Activated CD8-positive, alpha-beta memory T cell treated with anti-CD3 and anti-CD28 coated beads, Interleukin-2, amount 50 U/mL, for 48 hours (primary cell): ENCODE measurements around the gene OLFM4.
"Not testable (repeated sequence)": the region's sequence is repeated elsewhere in the genome, so short reads cannot be mapped to it uniquely, and the experiment has no call there.

Source experiments
- DNase-seq: peaks from one replicate; pipeline ENCODE4 v3.0.0-alpha.2; 2020

The OLFM4 gene

DNA sequence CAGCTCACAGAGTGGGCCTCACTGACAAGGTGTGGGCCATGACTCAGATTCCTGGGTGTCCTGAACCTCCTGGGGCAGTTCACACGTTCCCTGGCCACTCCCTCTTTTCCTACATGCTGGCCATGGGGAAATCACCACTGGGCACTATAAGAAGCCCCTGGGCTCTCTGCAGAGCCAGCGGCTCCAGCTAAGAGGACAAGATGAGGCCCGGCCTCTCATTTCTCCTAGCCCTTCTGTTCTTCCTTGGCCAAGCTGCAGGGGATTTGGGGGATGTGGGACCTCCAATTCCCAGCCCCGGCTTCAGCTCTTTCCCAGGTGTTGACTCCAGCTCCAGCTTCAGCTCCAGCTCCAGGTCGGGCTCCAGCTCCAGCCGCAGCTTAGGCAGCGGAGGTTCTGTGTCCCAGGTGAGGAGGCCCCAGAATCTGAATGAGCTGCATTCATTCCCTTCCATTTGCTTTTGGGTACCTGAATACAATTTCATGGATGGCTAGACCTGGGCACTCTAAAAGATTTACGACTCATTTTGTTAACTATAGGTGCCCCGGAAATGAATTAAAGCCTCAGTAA, at the start of gene OLFM4:
TSS of gene OLFM4 (plus strand) at position 177 of the 567 bp plus-strand sequence. CDS start at position 201, 24 bp downstream.
- DNase-seq = no peak

DNA sequence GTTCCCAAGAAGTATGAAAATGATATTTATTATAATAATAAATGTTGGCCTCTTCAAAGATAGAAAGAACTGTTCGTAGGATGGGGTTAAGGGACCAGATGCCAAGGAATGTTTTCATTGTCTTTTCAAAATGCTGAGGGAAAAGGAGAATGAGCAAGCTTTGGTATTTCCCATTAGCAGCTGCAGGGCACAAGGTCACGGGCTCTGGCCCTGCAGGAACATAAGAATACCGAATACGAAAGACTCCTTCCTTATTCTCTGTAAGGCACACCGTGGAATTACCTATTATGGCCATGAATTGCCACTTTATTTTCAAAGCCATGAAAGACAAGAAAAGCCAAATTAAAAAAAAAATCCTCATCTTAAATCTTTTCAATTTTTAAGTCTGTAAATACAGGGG, 49.6 kb upstream of the OLFM4 start:
- no peak for DNase-seq

- DNase-seq = no peak
These were observed 47.9 kb upstream of the OLFM4 start for GRCh38 chr13:52980695-52981094.

- DNase-seq = no peak
These were observed 44.8 kb upstream of the OLFM4 start for GRCh38 chr13:52983836-52984235.

- no peak for DNase-seq
These were observed 43.7 kb upstream of the OLFM4 start for GRCh38 chr13:52984881-52985363.

- DNase-seq = no peak
These were observed 37.1 kb upstream of the OLFM4 start for GRCh38 chr13:52991344-52992020.

GRCh38 chr13:52992110-52992509, 36.5 kb upstream of the OLFM4 start:
- no peak for DNase-seq

DNA sequence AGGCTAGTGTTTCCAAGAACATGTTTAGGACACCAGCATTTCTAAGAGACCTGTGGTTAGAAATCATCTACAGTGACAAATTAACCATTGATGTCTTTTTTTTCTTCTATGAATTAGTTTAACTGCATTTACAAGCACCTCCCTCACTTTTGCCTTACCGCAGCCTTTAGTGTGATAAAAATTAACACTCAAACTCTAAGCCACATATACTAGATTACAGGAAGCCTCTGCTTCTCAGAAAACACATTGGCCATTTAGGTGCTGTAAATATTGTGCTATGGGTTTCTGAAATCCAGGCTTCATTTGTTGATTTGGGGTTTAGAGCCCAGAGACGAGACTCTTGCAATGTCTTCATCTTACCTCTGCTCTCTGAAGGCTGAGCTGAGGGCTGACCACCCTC, 34.6 kb upstream of the OLFM4 start:
- DNase-seq = no peak

GRCh38 chr13:52994865-52995264, 33.7 kb upstream of the OLFM4 start:
- no peak for DNase-seq

DNA sequence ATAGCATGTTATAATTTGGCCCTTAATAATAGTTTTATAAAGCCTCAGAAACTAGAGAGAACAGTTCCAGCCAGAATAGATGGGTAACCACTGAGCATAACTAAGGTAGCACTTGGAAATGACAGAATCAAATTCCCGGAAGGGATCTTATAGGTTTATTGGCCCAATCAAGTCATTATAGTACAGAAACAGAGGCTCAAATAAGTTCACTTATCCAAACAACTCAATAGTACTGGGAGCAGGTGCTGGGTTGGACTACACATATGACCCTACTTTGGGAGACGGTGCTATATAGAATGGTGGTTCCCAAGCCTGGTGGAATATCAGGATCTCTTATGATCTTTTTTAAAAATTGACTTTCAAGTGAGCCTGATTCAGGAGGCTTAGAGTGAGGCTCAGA, 32.7 kb upstream of the OLFM4 start:
- DNase-seq = no peak

DNA sequence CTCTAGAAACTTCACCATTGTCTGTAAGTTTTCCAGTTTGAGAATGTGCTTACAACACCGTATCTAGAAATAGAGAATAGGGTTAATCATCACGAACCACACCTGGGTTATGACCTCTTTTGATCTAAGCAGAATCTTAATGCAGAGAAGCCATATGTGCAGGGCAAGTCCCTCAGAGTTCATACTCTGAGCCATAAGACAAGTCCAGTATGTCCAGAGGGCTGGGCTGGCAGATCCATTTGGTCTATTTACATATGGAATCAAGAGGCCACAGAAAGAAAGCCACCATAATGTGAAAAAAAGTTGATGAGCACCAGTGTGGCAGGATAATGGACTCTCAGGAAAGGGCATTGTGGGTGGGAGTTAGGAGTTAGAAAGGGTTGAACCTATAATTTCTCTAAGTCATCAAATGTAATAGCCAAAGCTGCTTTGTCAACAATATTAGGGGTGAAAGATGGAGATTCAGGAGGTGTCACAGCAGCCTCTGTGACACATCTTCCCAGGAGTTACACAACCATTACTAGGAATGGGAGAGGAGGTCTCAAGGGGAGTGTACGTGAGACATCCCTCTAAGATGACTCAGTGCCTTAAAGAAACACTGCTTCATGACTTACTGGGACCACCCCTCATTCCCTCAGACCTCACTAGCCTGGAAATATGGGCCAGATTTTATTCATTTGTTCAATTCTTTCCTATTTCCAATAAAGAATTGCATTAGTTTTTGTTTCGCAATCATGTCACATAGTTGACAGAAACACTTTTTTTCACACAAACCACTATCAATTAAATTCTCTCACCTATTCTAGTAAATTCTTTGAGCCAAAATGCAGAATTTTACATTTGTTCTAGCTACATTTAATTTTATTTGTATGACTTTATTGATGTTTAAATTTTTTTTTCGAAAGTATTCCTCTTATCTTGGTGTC, 30.4 kb upstream of the OLFM4 start:
- no peak for DNase-seq

DNA sequence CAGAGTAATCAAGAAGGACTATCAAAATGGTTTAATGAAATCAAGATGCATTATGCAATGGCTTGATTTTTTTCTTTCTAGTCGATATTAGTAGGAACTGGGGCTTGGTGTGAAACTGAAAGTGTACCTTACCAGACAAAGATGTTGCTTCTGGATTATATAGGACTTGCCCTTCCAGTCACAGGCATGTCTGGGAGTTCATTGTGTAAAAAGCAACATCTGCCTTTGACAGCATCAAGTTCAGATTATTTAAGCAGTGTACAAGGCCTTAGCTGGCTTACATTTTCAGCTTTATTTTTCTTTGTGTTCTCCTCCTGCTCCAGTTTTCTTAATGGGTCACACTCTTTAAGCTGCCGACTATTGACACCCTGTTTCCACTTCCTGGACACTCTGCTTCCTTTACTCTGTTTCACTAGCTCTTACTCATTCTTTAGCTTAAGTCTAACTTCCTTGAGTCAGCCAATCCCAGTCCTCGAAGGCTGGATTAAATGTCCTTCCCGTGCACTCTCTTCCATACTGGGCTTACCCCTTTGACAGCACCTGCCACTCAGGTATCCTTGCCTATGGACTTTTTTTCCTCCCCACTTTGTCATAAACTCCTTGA, 29.4 kb upstream of the OLFM4 start:
- no peak for DNase-seq

- no peak for DNase-seq
These were observed 27.0 kb upstream of the OLFM4 start for GRCh38 chr13:53001444-53002225.

- no peak for DNase-seq
These were observed 24.0 kb upstream of the OLFM4 start for GRCh38 chr13:53004573-53004972.

GRCh38 chr13:53005626-53006025, 23.0 kb upstream of the OLFM4 start:
- no peak for DNase-seq

DNA sequence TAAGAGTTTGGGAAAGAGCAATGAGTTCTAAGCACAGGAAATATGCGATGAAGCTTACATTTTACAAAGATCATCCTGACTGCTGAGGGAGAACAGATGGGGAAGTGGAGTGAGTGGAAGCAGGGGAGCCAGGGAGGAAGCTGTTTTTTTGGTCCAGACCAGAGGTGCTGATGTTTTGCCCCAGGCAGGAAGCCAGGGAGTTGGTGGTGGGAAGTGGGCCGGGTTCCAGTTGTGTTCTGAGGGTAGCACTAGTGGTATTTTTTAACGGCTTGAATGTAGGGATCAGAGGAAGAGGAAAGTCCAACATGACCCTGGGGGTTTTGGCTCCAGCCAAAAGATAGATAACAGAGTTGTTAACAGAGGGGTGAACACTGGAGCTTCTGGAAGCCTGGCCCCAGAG, 20.7 kb upstream of the OLFM4 start:
- no peak for DNase-seq

DNA sequence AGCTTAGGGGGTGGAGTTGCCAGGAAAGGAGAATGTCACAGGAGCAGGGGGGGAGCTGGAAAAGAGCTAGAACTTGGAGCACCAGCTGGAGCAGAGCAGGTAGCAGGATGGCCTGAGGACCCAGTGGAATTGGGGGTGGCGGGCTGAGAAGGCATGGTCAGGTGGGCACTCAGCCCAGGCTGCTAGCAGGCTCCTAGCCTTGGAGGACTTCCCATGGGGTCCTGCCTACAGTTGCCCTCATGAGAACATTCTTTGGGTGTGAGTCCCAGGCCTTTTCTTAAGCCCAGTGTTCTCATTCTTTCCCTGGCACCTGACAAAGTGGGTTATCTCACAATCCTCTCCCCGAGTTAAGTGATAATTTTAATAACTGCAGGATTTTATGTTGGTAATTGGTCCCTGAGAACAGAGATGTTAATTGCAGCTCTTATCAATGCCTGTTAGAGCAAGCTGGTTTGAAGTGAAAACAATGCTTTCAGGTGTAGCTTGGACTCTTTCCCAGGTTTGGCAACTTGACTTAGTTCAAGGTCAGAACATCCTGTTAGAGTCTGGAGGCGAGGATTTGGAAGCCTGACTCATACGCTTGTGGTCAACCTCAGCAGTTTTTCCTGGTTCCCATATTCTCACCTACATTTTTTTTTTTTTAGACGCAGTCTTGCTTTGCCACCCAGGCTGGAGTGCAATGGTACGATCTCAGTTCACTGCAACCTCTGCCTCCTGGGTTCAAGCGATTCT, 18.1 kb upstream of the OLFM4 start:
- DNase-seq = no peak

DNA sequence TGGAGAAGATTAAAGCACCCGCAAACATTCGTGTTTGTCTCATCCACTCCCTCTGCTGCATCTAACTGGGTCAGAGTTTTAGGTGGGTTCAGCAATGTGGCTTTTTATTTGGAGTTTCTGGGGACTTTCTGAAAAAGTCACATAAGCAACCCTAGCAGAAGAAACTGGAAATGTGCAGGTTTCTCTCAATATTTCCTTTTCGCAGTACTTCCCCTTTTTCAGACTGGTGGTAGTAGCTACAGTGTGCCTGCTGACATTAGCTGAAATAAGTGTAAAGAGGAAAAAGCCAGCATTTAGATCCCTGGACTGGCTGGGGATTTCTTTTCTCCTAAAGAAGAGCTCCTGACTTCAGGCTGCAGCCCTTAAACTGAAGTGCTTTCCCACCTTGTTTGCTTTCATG, 15.9 kb upstream of the OLFM4 start:
- DNase-seq = no peak

DNA sequence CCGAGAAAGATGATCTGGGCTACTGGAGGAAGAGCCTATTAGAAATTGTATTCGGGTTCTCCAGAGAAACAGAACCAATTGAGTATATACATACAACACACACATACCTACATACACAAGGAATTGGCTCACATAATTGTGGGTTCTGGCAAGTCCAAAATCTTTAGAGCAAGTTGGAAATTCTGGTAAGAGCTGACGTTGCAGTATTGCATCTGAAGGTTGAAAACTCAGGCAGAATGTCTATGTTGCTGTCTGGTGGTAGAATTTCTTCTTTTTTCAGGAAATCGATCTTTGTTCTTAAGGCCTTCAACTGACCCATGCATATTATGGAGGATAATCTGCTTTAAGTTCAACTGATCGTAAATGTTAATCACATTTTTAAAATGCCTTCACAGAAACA, 15.5 kb upstream of the OLFM4 start:
- DNase-seq = no peak

GRCh38 chr13:53014018-53014417, 14.6 kb upstream of the OLFM4 start:
- DNase-seq = not testable (repeated sequence)
